Transverse colon (tissue), 4 donors: ENCODE measurements around the gene PAQR5.

Experiments
- CTCF ChIP-seq, 5 experiments: fragments of 200-600 bp in 3 of 5; fragments of 450-650 bp in 2 of 5; sonication (generic) in 3 of 5; IDR thresholded peaks; 1 replicate in 2 of 5; 2 replicates in 3 of 5; pipeline ENCODE4 v1.5.1; 2016 to 2017; ENCODE audit warnings: antibody characterized with exemption in 5 of 5, inconsistent platforms in 3 of 5, mild to moderate bottlenecking in 2 of 5, moderate library complexity in 1 of 5
- POLR2A ChIP-seq: fragments of 450-650 bp; IDR thresholded peaks from one replicate; pipeline ENCODE4 v1.6.1; 2016; ENCODE audit warnings: antibody characterized with exemption, mild to moderate bottlenecking, moderate library complexity
- POLR2AphosphoS5 ChIP-seq, 3 donors: sonication (generic); formaldehyde crosslinking; IDR thresholded peaks; one replicate each; pipeline ENCODE4 v1.6.1; 2016; ENCODE audit warnings: antibody characterized with exemption in 3 of 3

DNA sequence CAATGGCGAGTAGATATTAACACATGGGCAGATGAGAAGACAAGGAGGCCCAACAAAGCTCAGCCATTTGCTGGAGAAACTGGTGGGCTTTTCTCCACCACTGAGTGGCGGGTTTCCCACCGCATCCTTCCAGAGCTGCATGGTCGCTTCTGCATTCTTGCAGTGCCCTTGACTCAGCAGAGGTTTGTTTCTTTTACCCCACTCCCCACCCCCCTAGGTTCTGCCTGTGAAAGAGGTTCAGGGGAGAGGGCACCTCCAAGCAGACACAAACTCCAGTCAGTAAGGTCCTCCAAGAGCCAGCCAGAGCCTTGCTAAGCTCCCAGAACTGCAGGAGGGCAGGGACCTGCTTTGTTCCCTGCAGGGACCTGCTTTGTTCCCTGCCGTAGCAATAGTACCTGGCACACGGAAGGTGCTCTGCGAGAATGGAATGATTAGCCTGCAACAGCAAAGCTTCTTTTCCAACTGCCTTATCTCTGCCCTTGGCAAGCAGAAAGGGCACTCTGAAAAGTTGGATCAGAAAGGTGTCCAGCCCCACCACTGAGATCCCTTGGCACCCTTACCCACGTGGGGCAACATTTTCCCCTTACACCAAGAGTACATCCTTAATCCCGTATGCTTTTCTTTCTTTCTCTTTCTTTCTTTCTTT is 1.4 kb downstream of the PAQR5 start:
- TF ChIP-seq CTCF (IDR thresholded peaks at IDR 0.05): no peak
- peak; percentile 52 for TF ChIP-seq POLR2A
- peak in 2 of 3 donors; percentile 40 to 51 for TF ChIP-seq POLR2AphosphoS5 (IDR thresholded peaks at IDR 0.05)
